ENCODE data around the gene TMPRSS13.

GRCh38 chr11:117946842-117947526 is 17.8 kb upstream of the TMPRSS13 start:
- TF ChIP-seq ZNF350 (CRISPR knock-in tag; IDR thresholded peaks at IDR 0.05; ENCODE audit: borderline replicate concordance, low read depth) (no peak), KDM3A (CRISPR knock-in tag; IDR thresholded peaks at IDR 0.05; ENCODE audit: low read depth) (no peak), NCOR1 (IDR thresholded peaks at IDR 0.05; ENCODE audit: borderline replicate concordance, low read length) (no peak), ZNF382 (CRISPR knock-in tag; IDR thresholded peaks at IDR 0.05; ENCODE audit: borderline replicate concordance) (no peak)
- TF ChIP-seq, protein P1, sequence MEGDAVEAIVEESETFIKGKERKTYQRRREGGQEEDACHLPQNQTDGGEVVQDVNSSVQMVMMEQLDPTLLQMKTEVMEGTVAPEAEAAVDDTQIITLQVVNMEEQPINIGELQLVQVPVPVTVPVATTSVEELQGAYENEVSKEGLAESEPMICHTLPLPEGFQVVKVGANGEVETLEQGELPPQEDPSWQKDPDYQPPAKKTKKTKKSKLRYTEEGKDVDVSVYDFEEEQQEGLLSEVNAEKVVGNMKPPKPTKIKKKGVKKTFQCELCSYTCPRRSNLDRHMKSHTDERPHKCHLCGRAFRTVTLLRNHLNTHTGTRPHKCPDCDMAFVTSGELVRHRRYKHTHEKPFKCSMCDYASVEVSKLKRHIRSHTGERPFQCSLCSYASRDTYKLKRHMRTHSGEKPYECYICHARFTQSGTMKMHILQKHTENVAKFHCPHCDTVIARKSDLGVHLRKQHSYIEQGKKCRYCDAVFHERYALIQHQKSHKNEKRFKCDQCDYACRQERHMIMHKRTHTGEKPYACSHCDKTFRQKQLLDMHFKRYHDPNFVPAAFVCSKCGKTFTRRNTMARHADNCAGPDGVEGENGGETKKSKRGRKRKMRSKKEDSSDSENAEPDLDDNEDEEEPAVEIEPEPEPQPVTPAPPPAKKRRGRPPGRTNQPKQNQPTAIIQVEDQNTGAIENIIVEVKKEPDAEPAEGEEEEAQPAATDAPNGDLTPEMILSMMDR (CRISPR knock-in tag; IDR thresholded peaks at IDR 0.05): peak; percentile 95
- TF ChIP-seq, protein P2, sequence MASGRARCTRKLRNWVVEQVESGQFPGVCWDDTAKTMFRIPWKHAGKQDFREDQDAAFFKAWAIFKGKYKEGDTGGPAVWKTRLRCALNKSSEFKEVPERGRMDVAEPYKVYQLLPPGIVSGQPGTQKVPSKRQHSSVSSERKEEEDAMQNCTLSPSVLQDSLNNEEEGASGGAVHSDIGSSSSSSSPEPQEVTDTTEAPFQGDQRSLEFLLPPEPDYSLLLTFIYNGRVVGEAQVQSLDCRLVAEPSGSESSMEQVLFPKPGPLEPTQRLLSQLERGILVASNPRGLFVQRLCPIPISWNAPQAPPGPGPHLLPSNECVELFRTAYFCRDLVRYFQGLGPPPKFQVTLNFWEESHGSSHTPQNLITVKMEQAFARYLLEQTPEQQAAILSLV (CRISPR knock-in tag; IDR thresholded peaks at IDR 0.05; ENCODE audit: borderline replicate concordance): no peak

Data from HepG2 (cell line).